Nucleus accumbens (tissue), 56 donors: Measurements from ENCODE around the gene MELTF.
"Not testable (repeated sequence)": the region's sequence is repeated elsewhere in the genome, so short reads cannot be mapped to it uniquely, and the experiment has no call there.

Experiments
- DNase-seq, 56 donors: peaks; one replicate each; lab custom pipeline; 2025; lab: John Stamatoyannopoulos, UW

Gene MELTF

GRCh38 chr3:197029511-197030167, at the start of gene MELTF:
TSS of gene MELTF (minus strand) at chr3:197029817. CDS start at chr3:197029702, 115 bp downstream.
- peak in 18 of 56 donors; percentile 13 to 73 (median 28) for DNase-seq

- no peak for DNase-seq
These were observed 46.8 kb upstream of the MELTF start for GRCh38 chr3:197076415-197076814.

- DNase-seq: no peak
These were observed 38.5 kb upstream of the MELTF start for GRCh38 chr3:197068077-197068476.

GRCh38 chr3:197064771-197065170, 35.2 kb upstream of the MELTF start:
- no peak for DNase-seq

- no peak for DNase-seq
These were observed 32.8 kb upstream of the MELTF start for GRCh38 chr3:197062446-197062845.

- not testable (repeated sequence) for DNase-seq
These were observed 22.0 kb upstream of the MELTF start for GRCh38 chr3:197051637-197052036.

GRCh38 chr3:197050511-197050910, 20.9 kb upstream of the MELTF start:
- DNase-seq: no peak

GRCh38 chr3:197042539-197042938, 12.9 kb upstream of the MELTF start:
- DNase-seq: no peak

GRCh38 chr3:197041875-197042488, 12.4 kb upstream of the MELTF start:
- no peak for DNase-seq

GRCh38 chr3:197040658-197041057, 11.0 kb upstream of the MELTF start:
- DNase-seq: no peak

GRCh38 chr3:197038679-197039462, 9.3 kb upstream of the MELTF start:
- no peak for DNase-seq

- DNase-seq: no peak
These were observed 6.0 kb upstream of the MELTF start for GRCh38 chr3:197035577-197035976.

GRCh38 chr3:197034778-197035177, 5.2 kb upstream of the MELTF start:
- not testable (repeated sequence) for DNase-seq

GRCh38 chr3:197033764-197034163, 4.1 kb upstream of the MELTF start:
- not testable (repeated sequence) for DNase-seq

- DNase-seq: no peak
These were observed 2.0 kb upstream of the MELTF start for GRCh38 chr3:197031315-197032285.

- no peak for DNase-seq
These were observed 1.0 kb upstream of the MELTF start for GRCh38 chr3:197030379-197031314.

- no peak for DNase-seq
These were observed 698 bp downstream of the MELTF start for GRCh38 chr3:197028728-197029510.
